ENCODE results near the gene TP73.

DNA sequence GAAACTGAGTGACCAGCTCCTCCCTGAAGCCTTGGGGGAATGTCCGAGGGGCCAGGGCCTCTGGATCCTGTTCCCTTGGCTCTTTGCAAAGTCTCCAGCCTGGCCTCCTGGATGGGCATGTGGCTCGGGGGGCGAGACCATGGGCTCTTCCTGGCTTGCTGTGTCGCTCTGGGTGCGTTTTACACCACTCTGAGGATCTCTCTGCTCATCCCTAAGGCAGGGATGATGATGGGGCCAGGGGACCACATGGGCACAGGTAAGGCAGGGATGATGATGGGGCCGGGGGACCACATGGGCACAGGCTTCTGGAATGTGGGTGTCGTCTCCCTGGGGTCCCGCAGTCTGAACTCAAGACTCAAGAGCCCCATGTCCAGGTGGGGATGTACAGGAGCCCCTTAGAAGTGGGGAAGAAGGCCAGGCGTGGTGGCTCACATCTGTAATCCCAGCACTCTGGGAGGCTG lies 17.7 kb downstream of the TP73 start:
- TF ChIP-seq, protein P1, sequence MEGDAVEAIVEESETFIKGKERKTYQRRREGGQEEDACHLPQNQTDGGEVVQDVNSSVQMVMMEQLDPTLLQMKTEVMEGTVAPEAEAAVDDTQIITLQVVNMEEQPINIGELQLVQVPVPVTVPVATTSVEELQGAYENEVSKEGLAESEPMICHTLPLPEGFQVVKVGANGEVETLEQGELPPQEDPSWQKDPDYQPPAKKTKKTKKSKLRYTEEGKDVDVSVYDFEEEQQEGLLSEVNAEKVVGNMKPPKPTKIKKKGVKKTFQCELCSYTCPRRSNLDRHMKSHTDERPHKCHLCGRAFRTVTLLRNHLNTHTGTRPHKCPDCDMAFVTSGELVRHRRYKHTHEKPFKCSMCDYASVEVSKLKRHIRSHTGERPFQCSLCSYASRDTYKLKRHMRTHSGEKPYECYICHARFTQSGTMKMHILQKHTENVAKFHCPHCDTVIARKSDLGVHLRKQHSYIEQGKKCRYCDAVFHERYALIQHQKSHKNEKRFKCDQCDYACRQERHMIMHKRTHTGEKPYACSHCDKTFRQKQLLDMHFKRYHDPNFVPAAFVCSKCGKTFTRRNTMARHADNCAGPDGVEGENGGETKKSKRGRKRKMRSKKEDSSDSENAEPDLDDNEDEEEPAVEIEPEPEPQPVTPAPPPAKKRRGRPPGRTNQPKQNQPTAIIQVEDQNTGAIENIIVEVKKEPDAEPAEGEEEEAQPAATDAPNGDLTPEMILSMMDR (IDR thresholded peaks at IDR 0.05): no peak
- no peak for TF ChIP-seq POLR2A (IDR thresholded peaks at IDR 0.05)
